ENCODE measurements around the gene IGSF1. TPM values are rescaled to one million over a fixed set of nuclear protein-coding genes. Genes with fewer than 3 reads are reported as not detected.

IGSF1 gene, protein sequence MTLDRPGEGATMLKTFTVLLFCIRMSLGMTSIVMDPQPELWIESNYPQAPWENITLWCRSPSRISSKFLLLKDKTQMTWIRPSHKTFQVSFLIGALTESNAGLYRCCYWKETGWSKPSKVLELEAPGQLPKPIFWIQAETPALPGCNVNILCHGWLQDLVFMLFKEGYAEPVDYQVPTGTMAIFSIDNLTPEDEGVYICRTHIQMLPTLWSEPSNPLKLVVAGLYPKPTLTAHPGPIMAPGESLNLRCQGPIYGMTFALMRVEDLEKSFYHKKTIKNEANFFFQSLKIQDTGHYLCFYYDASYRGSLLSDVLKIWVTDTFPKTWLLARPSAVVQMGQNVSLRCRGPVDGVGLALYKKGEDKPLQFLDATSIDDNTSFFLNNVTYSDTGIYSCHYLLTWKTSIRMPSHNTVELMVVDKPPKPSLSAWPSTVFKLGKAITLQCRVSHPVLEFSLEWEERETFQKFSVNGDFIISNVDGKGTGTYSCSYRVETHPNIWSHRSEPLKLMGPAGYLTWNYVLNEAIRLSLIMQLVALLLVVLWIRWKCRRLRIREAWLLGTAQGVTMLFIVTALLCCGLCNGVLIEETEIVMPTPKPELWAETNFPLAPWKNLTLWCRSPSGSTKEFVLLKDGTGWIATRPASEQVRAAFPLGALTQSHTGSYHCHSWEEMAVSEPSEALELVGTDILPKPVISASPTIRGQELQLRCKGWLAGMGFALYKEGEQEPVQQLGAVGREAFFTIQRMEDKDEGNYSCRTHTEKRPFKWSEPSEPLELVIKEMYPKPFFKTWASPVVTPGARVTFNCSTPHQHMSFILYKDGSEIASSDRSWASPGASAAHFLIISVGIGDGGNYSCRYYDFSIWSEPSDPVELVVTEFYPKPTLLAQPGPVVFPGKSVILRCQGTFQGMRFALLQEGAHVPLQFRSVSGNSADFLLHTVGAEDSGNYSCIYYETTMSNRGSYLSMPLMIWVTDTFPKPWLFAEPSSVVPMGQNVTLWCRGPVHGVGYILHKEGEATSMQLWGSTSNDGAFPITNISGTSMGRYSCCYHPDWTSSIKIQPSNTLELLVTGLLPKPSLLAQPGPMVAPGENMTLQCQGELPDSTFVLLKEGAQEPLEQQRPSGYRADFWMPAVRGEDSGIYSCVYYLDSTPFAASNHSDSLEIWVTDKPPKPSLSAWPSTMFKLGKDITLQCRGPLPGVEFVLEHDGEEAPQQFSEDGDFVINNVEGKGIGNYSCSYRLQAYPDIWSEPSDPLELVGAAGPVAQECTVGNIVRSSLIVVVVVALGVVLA (N-terminal part only)
- not detected in 2 replicates for total RNA-seq (2022)
- percentile 3 among the genes with signal in this experiment for Bru-seq, nascent RNA
- BruChase-seq, experiment 1, labeled RNA remaining after a 6-hour chase: percentile 4 among the genes with signal in this experiment
- percentile 4 among the genes with signal in this experiment for BruChase-seq, experiment 2, labeled RNA remaining after a 2-hour chase
- long read RNA-seq: 0 reads

DNA sequence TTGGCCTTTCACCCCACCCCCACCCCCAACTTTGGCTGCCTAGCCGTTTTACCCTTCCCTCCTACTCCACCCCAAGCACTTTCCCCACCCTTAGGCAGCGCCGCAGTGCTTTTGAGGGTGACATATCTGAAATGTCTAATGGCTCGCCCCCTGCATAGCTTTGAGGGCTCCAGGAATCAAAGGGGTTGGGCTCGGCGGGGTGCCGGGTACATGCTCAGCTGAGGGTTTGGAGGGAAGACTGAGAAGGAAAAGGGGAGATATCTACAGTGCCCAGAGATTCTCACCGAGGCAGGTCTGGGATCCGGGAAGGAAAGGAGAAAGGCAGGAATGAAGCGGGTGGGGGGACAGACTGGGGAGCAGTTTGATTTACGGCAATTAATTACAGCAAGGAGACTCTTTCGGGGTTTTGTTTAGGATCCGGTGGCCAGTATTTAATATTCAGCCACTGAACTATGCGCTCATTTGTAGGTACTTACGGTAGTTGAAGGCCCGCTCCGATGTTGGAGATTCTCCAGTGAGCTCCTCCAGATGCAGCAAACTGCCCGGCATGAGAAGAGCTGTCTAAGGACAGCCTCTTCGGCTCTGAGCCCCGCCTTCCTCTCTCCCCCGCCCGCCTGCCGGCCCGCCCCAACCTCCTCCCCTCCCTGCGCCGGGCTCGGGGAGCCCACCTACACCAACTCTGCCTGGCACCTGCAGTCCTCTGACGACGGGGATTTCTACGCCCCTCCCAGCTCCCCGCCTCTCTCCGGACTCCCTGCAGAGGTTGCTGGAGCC lies at the start of gene IGSF1:
Gene IGSF1, minus strand, starts transcription at position 569 of the 774 bp plus-strand sequence. CDS start 2,632 bp downstream, outside the sequence.
- no peaks in the 10 kb centered on the region for H3K4me1 Mint-ChIP-seq (ENCODE audit: insufficient read depth, unreplicated experiment)
- no TSS peak for BruUV-seq (replicated peaks)
- peaks cover 89% of the 10 kb centered on the region for H3K27me3 Mint-ChIP-seq (ENCODE audit: insufficient read depth, unreplicated experiment)
- no peak within 1 kb of the TSS for H3K4me3 Mint-ChIP-seq (ENCODE audit: unreplicated experiment)
- H3K36me3 Mint-ChIP-seq (ENCODE audit: insufficient read depth, unreplicated experiment): no peaks in the 10 kb centered on the region
- DNase-seq (ENCODE audit: unreplicated experiment): peak; percentile 21
- intact Hi-C loops (cut with micrococcal nuclease): no loop called here
- no peaks in the 10 kb centered on the region for H3K9me3 Mint-ChIP-seq (ENCODE audit: unreplicated experiment)
- H3K27ac Mint-ChIP-seq (ENCODE audit: low read depth, unreplicated experiment): no peak within 1 kb of the TSS
- TF ChIP-seq, protein P1, sequence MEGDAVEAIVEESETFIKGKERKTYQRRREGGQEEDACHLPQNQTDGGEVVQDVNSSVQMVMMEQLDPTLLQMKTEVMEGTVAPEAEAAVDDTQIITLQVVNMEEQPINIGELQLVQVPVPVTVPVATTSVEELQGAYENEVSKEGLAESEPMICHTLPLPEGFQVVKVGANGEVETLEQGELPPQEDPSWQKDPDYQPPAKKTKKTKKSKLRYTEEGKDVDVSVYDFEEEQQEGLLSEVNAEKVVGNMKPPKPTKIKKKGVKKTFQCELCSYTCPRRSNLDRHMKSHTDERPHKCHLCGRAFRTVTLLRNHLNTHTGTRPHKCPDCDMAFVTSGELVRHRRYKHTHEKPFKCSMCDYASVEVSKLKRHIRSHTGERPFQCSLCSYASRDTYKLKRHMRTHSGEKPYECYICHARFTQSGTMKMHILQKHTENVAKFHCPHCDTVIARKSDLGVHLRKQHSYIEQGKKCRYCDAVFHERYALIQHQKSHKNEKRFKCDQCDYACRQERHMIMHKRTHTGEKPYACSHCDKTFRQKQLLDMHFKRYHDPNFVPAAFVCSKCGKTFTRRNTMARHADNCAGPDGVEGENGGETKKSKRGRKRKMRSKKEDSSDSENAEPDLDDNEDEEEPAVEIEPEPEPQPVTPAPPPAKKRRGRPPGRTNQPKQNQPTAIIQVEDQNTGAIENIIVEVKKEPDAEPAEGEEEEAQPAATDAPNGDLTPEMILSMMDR (IDR thresholded peaks at IDR 0.05; ENCODE audit: unreplicated experiment): no peak
- POLR2A ChIA-PET: no interaction called here
- CTCF ChIA-PET: no interaction called here

DNA sequence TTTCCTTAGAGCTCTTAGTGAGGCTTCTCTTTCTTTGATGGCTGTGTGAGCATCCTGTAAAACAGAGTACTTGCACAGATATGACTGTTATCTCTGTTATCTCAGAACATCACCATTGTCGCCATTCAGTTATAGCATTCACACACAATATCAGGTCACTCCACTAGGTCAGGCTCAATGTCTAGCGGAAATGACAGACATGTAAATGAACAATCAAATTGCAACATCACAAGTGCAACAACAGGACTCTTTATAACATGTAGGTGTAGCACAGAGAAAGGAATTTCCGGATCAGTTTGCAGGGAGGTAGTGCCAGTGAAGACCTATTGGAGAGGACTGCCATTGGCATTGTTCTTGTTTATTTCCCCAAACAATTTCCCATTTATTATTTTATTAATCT lies 43.2 kb upstream of the IGSF1 start:
- H3K27me3 Mint-ChIP-seq (ENCODE audit: insufficient read depth, unreplicated experiment): peaks cover 77% of the 10 kb centered on the region
- H3K4me3 Mint-ChIP-seq (ENCODE audit: unreplicated experiment): no peak overlapping the region
- peaks cover 6% of the 10 kb centered on the region for H3K9me3 Mint-ChIP-seq (ENCODE audit: unreplicated experiment)
- peak; percentile 8 for DNase-seq (ENCODE audit: unreplicated experiment)
- intact Hi-C loops (cut with micrococcal nuclease): no loop called here
- TF ChIP-seq, protein P1 (IDR thresholded peaks at IDR 0.05; ENCODE audit: unreplicated experiment): no peak
- ChIA-PET CTCF (no interaction called here), POLR2A (no interaction called here)
- H3K27ac Mint-ChIP-seq (ENCODE audit: low read depth, unreplicated experiment): no peak overlapping the region
- H3K36me3 Mint-ChIP-seq (ENCODE audit: insufficient read depth, unreplicated experiment): no peaks in the 10 kb centered on the region
- no peaks in the 10 kb centered on the region for H3K4me1 Mint-ChIP-seq (ENCODE audit: insufficient read depth, unreplicated experiment)
- no TSS peak for BruUV-seq (replicated peaks)

DNA sequence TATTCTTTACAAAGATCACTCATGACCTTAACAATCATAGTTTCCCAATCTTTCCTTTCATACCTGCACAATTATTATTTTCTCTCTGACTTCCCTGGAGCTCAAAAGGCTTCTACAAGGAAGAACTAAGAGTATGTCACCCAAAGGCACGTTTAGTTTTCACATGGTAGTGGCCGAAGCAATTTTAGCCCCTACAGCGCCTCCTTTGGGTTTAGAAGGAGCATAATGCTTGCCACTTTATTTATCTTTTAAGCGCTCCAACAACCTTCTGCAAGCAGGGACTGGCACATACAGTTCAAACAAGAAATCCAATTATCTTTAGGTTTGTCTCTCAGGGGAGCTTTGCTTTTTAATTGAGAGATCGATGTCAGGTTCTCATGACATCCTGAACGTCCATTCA lies 42.0 kb upstream of the IGSF1 start:
- TF ChIP-seq, protein P1 (IDR thresholded peaks at IDR 0.05; ENCODE audit: unreplicated experiment): no peak
- no peaks in the 10 kb centered on the region for H3K36me3 Mint-ChIP-seq (ENCODE audit: insufficient read depth, unreplicated experiment)
- no peak overlapping the region for H3K4me3 Mint-ChIP-seq (ENCODE audit: unreplicated experiment)
- intact Hi-C loops (cut with micrococcal nuclease): no loop called here
- CTCF ChIA-PET: interaction anchor here (0.6 to 0.8 kb wide), 2 partner anchors 175 to 409 kb away, joined by 3 to 8 read pairs; no protein-coding TSS in a partner anchor
- no peak overlapping the region for H3K27ac Mint-ChIP-seq (ENCODE audit: low read depth, unreplicated experiment)
- peaks cover 78% of the 10 kb centered on the region for H3K27me3 Mint-ChIP-seq (ENCODE audit: insufficient read depth, unreplicated experiment)
- H3K9me3 Mint-ChIP-seq (ENCODE audit: unreplicated experiment): peaks cover 6% of the 10 kb centered on the region
- POLR2A ChIA-PET: no interaction called here
- no peak for DNase-seq (ENCODE audit: unreplicated experiment)
- no peaks in the 10 kb centered on the region for H3K4me1 Mint-ChIP-seq (ENCODE audit: insufficient read depth, unreplicated experiment)
- BruUV-seq (replicated peaks): no TSS peak

Data from MCF 10A (cell line).